Measurements from ENCODE around the gene ACP5. TPM values are rescaled to one million over a fixed set of nuclear protein-coding genes. Genes with fewer than 3 reads are reported as not detected.

The ACP5 gene
- polyA plus RNA-seq, 1 donor (not counting 4 experiments of a cell fraction or from before 2014, with no cell fraction given): 15.0 TPM

DNA sequence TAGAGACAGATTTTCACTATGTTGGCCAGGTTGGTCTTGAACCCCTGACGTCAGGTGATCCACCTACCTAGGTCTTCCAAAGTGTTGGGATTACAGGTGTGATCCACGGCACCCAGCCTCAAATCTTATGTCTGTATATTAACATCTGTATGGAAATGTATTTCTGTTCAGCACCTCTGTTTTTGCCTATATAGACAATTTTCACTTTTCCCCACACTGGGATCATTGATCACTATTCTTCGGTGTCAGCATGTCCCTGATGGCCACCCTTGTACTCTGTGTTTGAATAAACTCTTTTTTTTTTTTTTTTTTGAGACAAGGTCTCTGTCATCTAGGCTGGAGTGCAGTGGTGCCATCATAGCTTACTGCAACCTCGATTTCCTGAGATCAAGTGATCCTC is 16.6 kb upstream of the ACP5 start:
- Histone ChIP-seq H3K36me3 (ENCODE audit: control insufficient read depth in 2 of 2, extremely low read depth in 1 of 2, insufficient read depth in 2 of 2, low read length in 2 of 2) (peaks cover 1 to 4% of the 10 kb centered on the region in 2 experiments), H3K79me2 (ENCODE audit: control insufficient read depth, insufficient read depth, low read length) (peaks cover 18% of the 10 kb centered on the region), H3K27ac (ENCODE audit: control insufficient read depth, insufficient read depth, low read length) (no peak overlapping the region), H3K4me2 (ENCODE audit: control insufficient read depth, extremely low read depth, insufficient read depth, low read depth, low read length) (no peak overlapping the region), H3K4me3 (ENCODE audit: control insufficient read depth in 2 of 3, extremely low read depth in 1 of 3, insufficient read depth in 2 of 3, low read depth in 1 of 3, low read length in 3 of 3) (no peak overlapping the region), H3K9me1 (ENCODE audit: control insufficient read depth, extremely low read depth, insufficient read depth, low read length) (no peaks in the 10 kb centered on the region), H3K27me3 (ENCODE audit: control insufficient read depth, extremely low read depth, insufficient read depth, low read length) (no peaks in the 10 kb centered on the region), H2AFZ (ENCODE audit: control insufficient read depth, low read length) (no peak overlapping the region), H4K20me1 (ENCODE audit: control insufficient read depth, extremely low read depth, insufficient read depth, low read length) (no peaks in the 10 kb centered on the region), H3K9ac (ENCODE audit: control insufficient read depth, extremely low read depth, insufficient read depth, low read length) (no peak overlapping the region), H3K9me3 (ENCODE audit: control insufficient read depth, low read depth, low read length) (no peaks in the 10 kb centered on the region), H3K4me1 (ENCODE audit: control insufficient read depth, extremely low read depth, insufficient read depth, low read length) (peaks cover 7% of the 10 kb centered on the region)
- DNase-seq (ENCODE audit: low read depth, low spot score) (no peak), FAIRE-seq (no peak)
- no peak for TF ChIP-seq EZH2 (IDR thresholded peaks at IDR 0.05; ENCODE audit: low read length)
- TF ChIP-seq, protein P1, sequence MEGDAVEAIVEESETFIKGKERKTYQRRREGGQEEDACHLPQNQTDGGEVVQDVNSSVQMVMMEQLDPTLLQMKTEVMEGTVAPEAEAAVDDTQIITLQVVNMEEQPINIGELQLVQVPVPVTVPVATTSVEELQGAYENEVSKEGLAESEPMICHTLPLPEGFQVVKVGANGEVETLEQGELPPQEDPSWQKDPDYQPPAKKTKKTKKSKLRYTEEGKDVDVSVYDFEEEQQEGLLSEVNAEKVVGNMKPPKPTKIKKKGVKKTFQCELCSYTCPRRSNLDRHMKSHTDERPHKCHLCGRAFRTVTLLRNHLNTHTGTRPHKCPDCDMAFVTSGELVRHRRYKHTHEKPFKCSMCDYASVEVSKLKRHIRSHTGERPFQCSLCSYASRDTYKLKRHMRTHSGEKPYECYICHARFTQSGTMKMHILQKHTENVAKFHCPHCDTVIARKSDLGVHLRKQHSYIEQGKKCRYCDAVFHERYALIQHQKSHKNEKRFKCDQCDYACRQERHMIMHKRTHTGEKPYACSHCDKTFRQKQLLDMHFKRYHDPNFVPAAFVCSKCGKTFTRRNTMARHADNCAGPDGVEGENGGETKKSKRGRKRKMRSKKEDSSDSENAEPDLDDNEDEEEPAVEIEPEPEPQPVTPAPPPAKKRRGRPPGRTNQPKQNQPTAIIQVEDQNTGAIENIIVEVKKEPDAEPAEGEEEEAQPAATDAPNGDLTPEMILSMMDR (optimal IDR thresholded peaks at IDR 0.05 in 1 of 3, IDR thresholded peaks at IDR 0.05 in 1 of 3, conservative IDR thresholded peaks at IDR 0.05 in 1 of 3; ENCODE audit: extremely low read depth in 1 of 3, insufficient read depth in 2 of 3, low read length in 3 of 3): no peak
- dilution Hi-C loops (cut with MboI; ENCODE audit: extremely low pct_ligation_motif_present, low sequenced_read_pairs): no loop called here

DNA sequence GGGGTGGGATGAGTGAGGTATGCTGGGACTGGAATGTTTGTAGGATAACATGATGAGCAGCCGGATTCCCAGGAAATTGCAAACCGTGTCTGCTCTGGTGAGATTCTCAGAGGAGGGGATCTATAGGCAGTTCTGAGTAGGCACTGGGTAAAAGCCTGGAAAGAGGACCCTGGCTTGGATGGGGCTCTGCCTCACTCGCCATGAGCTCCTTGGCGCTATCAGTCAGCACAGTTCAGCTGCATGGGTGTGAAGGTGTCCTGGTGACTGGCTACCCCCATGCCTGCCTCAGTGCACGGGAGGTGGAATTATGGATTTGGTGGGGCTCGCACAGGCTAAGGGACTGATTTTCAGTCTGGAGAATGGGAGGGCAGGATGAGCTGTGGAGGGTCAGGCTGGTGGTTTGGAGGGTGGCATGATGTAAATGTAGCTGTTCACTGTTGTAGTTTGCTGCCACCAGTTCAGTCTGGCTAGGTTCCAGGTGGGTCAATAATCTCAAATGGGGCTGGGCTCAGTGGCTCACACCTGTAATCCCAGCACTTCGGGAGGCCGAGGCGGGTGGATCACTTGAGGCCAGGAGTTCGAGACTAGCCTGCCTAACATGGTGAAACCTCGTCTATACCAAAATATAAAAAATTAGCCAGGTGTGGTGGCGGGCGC is 10.7 kb upstream of the ACP5 start:
- peak overlapping the region; percentile 35 for H2AFZ ChIP-seq (ENCODE audit: control insufficient read depth, low read length)
- DNase-seq (ENCODE audit: low read depth, low spot score) (no peak), FAIRE-seq (no peak)
- no peak for TF ChIP-seq EZH2 (IDR thresholded peaks at IDR 0.05; ENCODE audit: low read length)
- TF ChIP-seq, protein P1 (optimal IDR thresholded peaks at IDR 0.05 in 1 of 3, IDR thresholded peaks at IDR 0.05 in 1 of 3, conservative IDR thresholded peaks at IDR 0.05 in 1 of 3; ENCODE audit: extremely low read depth in 1 of 3, insufficient read depth in 2 of 3, low read length in 3 of 3): peak in 1 of 3 experiments; percentile 4
- no peaks in the 10 kb centered on the region for H3K27me3 ChIP-seq (ENCODE audit: control insufficient read depth, extremely low read depth, insufficient read depth, low read length)
- H4K20me1 ChIP-seq (ENCODE audit: control insufficient read depth, extremely low read depth, insufficient read depth, low read length): no peaks in the 10 kb centered on the region
- no peaks in the 10 kb centered on the region for H3K9me3 ChIP-seq (ENCODE audit: control insufficient read depth, low read depth, low read length)
- H3K9me1 ChIP-seq (ENCODE audit: control insufficient read depth, extremely low read depth, insufficient read depth, low read length): no peaks in the 10 kb centered on the region
- H3K4me2 ChIP-seq (ENCODE audit: control insufficient read depth, extremely low read depth, insufficient read depth, low read depth, low read length): peak overlapping the region; percentile 31
- H3K27ac ChIP-seq (ENCODE audit: control insufficient read depth, insufficient read depth, low read length): no peak overlapping the region
- no peak overlapping the region for H3K4me3 ChIP-seq (ENCODE audit: control insufficient read depth in 2 of 3, extremely low read depth in 1 of 3, insufficient read depth in 2 of 3, low read depth in 1 of 3, low read length in 3 of 3)
- H3K79me2 ChIP-seq (ENCODE audit: control insufficient read depth, insufficient read depth, low read length): no peaks in the 10 kb centered on the region
- dilution Hi-C loops (cut with MboI; ENCODE audit: extremely low pct_ligation_motif_present, low sequenced_read_pairs): no loop called here
- no peaks in the 10 kb centered on the region for H3K4me1 ChIP-seq (ENCODE audit: control insufficient read depth, extremely low read depth, insufficient read depth, low read length)
- H3K9ac ChIP-seq (ENCODE audit: control insufficient read depth, extremely low read depth, insufficient read depth, low read length): no peak overlapping the region
- H3K36me3 ChIP-seq (ENCODE audit: control insufficient read depth in 2 of 2, extremely low read depth in 1 of 2, insufficient read depth in 2 of 2, low read length in 2 of 2): no peaks in the 10 kb centered on the region

Measured in keratinocyte (primary cell).